ENCODE data around the gene CELF4.

GRCh38 chr18:37272226-37272625, 293.4 kb downstream of the CELF4 start:
- TF ChIP-seq CTCF (conservative IDR thresholded peaks at IDR 0.05; ENCODE audit: low read depth, low read length) (no peak), EZH2phosphoT487 (IDR thresholded peaks at IDR 0.05; ENCODE audit: borderline replicate concordance, low read length) (no peak), EZH2 (IDR thresholded peaks at IDR 0.05; ENCODE audit: low read length, unreplicated experiment) (no peak)

All from PC-3 (cell line).